ENCODE data around the gene SLC39A11. TPM values are rescaled to one million over a fixed set of nuclear protein-coding genes. Genes with fewer than 3 reads are reported as not detected.
"Not testable (repeated sequence)": the region's sequence is repeated elsewhere in the genome, so short reads cannot be mapped to it uniquely, and the experiment has no call there.

SLC39A11 gene
- total and polyA plus RNA-seq, 4 donors: 18.9 to 44.9 (median 28.2) TPM

DNA sequence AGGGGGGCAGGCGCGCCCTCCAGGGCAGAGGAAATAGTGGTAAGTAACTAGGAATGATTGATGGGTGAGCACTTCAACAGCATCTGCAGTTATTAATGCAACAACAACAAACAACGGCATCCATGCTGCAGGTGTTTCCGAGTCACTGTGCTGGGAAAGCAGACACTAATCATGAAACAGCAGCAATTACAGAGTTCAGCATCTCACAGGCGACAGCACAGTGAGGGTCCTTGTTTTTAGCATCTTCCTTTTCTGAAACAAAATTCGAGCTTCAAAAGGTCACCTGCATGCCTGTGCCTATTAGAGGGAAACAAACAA lies 191.9 kb downstream of the SLC39A11 start (continued):
- no peak for TF ChIP-seq NR2F2 (IDR thresholded peaks at IDR 0.05)

DNA sequence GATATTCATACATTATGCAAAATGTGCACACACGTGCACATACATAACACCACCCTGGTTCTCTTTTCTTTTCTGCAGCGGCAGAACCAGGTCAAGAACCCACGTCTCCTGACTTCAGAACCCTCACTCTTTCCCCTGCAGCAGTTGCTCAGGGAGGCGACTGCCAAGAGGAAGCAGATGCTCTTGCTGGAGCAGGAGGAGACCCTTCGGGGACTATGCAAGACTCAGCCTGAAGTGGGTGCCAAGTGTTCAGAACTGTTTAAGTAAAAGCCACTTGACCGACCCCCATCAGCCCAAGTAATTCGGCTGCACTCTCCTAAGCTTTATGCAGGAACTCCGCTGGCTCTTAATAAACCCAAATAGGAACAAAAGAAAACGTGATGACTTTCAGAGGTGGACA lies 193.8 kb downstream of the SLC39A11 start:
- Histone ChIP-seq H3K9me3 (ENCODE audit: control insufficient read depth in 4 of 4, low read length in 3 of 4) (no peaks in the 10 kb centered on the region), H3K9ac (ENCODE audit: low read depth in 1 of 2, low read length in 2 of 2) (no peak overlapping the region), H3K27ac (ENCODE audit: low read depth in 1 of 2, low read length in 2 of 2) (no peak overlapping the region), H3K36me3 (ENCODE audit: control insufficient read depth in 4 of 4, insufficient read depth in 3 of 4, low read depth in 1 of 4, low read length in 3 of 4) (peaks cover 0 to 11% (median 3%) of the 10 kb centered on the region in 4 donors), H3K4me3 (ENCODE audit: low read depth in 1 of 3, low read length in 3 of 3) (no peak overlapping the region), H3K4me1 (ENCODE audit: control insufficient read depth in 4 of 4, insufficient read depth in 4 of 4, low read length in 3 of 4) (no peaks in the 10 kb centered on the region), H3K27me3 (ENCODE audit: control insufficient read depth in 4 of 4, insufficient read depth in 4 of 4, low read length in 3 of 4) (no peaks in the 10 kb centered on the region)
- no peak for DNase-seq (ENCODE audit: low spot score)
- no peak for TF ChIP-seq FOXA2 (IDR thresholded peaks at IDR 0.05)
- TF ChIP-seq RXRA (IDR thresholded peaks at IDR 0.05): no peak
- no peak for TF ChIP-seq FOXA1 (IDR thresholded peaks at IDR 0.05)
- no peak for TF ChIP-seq GABPA (IDR thresholded peaks at IDR 0.05 in 1 of 2, conservative IDR thresholded peaks at IDR 0.05 in 1 of 2)
- no peak for TF ChIP-seq RAD21 (IDR thresholded peaks at IDR 0.05)
- TF ChIP-seq HNF4G (IDR thresholded peaks at IDR 0.05): no peak
- TF ChIP-seq, protein P1, sequence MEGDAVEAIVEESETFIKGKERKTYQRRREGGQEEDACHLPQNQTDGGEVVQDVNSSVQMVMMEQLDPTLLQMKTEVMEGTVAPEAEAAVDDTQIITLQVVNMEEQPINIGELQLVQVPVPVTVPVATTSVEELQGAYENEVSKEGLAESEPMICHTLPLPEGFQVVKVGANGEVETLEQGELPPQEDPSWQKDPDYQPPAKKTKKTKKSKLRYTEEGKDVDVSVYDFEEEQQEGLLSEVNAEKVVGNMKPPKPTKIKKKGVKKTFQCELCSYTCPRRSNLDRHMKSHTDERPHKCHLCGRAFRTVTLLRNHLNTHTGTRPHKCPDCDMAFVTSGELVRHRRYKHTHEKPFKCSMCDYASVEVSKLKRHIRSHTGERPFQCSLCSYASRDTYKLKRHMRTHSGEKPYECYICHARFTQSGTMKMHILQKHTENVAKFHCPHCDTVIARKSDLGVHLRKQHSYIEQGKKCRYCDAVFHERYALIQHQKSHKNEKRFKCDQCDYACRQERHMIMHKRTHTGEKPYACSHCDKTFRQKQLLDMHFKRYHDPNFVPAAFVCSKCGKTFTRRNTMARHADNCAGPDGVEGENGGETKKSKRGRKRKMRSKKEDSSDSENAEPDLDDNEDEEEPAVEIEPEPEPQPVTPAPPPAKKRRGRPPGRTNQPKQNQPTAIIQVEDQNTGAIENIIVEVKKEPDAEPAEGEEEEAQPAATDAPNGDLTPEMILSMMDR (IDR thresholded peaks at IDR 0.05; ENCODE audit: low read depth, low read length, missing input control): no peak
- 91% methylated on average over 9 of the region's 9 CpGs for WGBS

DNA sequence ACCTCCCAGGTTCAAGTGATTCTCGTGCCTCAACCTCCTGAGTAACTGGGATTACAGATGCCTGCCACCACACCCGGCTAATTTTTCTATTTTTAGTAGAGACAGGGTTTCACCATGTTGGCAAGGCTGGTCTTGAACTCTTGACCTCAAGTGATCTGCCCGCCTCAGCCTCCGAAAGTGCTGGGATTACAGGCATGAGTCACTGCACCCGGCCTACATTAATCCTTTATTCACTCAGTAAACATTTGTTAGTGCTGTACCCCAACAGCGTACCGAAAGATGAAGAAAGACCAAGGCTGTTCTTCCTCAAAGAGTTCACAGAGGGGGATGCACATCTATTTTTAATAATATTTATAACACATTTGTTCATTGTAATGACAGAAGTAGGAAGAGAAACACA lies 196.2 kb downstream of the SLC39A11 start:
- WGBS: 91% methylated on average over 7 of the region's 7 CpGs
- H3K9me3 ChIP-seq (ENCODE audit: control insufficient read depth in 4 of 4, low read length in 3 of 4); DNase-seq (ENCODE audit: low spot score); H3K27me3 ChIP-seq (ENCODE audit: control insufficient read depth in 4 of 4, insufficient read depth in 4 of 4, low read length in 3 of 4); H3K27ac ChIP-seq (ENCODE audit: low read depth in 1 of 2, low read length in 2 of 2); H3K4me3 ChIP-seq (ENCODE audit: low read depth in 1 of 3, low read length in 3 of 3); H3K4me1 ChIP-seq (ENCODE audit: control insufficient read depth in 4 of 4, insufficient read depth in 4 of 4, low read length in 3 of 4); H3K9ac ChIP-seq (ENCODE audit: low read depth in 1 of 2, low read length in 2 of 2): not testable (repeated sequence)
- peaks cover 0 to 11% (median 3%) of the 10 kb centered on the region in 4 donors for H3K36me3 ChIP-seq (ENCODE audit: control insufficient read depth in 4 of 4, insufficient read depth in 3 of 4, low read depth in 1 of 4, low read length in 3 of 4)

DNA sequence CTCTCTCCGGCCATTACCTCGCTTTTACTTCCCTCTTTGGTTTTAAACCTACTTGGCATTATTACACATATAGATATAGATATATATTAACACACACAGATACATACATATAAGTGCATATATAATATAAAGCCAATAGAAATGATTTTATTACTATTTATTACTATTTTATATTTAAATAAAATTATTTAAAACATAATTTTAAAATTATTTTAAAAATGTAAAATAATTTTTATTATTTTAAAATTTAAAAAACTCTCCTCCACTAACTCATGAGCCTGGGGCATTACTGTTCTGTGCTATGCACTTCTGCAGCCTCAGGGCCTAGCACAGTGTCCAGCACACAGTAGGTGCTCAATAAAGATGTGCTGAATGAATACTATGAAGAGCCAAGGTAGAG lies 200.9 kb downstream of the SLC39A11 start:
- no peak for DNase-seq (ENCODE audit: low spot score)
- Histone ChIP-seq H3K27ac (ENCODE audit: low read depth in 1 of 2, low read length in 2 of 2) (no peak overlapping the region), H3K4me1 (ENCODE audit: control insufficient read depth in 4 of 4, insufficient read depth in 4 of 4, low read length in 3 of 4) (no peaks in the 10 kb centered on the region), H3K27me3 (ENCODE audit: control insufficient read depth in 4 of 4, insufficient read depth in 4 of 4, low read length in 3 of 4) (no peaks in the 10 kb centered on the region), H3K4me3 (ENCODE audit: low read depth in 1 of 3, low read length in 3 of 3) (no peak overlapping the region), H3K9me3 (ENCODE audit: control insufficient read depth in 4 of 4, low read length in 3 of 4) (no peaks in the 10 kb centered on the region), H3K9ac (ENCODE audit: low read depth in 1 of 2, low read length in 2 of 2) (no peak overlapping the region), H3K36me3 (ENCODE audit: control insufficient read depth in 4 of 4, insufficient read depth in 3 of 4, low read depth in 1 of 4, low read length in 3 of 4) (no peaks in the 10 kb centered on the region)
- 96% methylated on average over 2 of the region's 2 CpGs for WGBS
- TF ChIP-seq RAD21 (IDR thresholded peaks at IDR 0.05) (no peak), JUND (IDR thresholded peaks at IDR 0.05) (no peak), HNF4G (IDR thresholded peaks at IDR 0.05) (no peak), HNF4A (conservative IDR thresholded peaks at IDR 0.05) (no peak)
- TF ChIP-seq, protein P2, sequence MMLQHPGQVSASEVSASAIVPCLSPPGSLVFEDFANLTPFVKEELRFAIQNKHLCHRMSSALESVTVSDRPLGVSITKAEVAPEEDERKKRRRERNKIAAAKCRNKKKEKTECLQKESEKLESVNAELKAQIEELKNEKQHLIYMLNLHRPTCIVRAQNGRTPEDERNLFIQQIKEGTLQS (IDR thresholded peaks at IDR 0.05): no peak
- TF ChIP-seq, protein P3, sequence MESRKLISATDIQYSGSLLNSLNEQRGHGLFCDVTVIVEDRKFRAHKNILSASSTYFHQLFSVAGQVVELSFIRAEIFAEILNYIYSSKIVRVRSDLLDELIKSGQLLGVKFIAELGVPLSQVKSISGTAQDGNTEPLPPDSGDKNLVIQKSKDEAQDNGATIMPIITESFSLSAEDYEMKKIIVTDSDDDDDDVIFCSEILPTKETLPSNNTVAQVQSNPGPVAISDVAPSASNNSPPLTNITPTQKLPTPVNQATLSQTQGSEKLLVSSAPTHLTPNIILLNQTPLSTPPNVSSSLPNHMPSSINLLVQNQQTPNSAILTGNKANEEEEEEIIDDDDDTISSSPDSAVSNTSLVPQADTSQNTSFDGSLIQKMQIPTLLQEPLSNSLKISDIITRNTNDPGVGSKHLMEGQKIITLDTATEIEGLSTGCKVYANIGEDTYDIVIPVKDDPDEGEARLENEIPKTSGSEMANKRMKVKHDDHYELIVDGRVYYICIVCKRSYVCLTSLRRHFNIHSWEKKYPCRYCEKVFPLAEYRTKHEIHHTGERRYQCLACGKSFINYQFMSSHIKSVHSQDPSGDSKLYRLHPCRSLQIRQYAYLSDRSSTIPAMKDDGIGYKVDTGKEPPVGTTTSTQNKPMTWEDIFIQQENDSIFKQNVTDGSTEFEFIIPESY (IDR thresholded peaks at IDR 0.05): no peak
